Raji (cell line): ENCODE measurements around the gene GSTM5.

Experiments
- POLR2A ChIP-seq: IDR thresholded peaks from 2 replicates; pipeline ENCODE4 v1.6.1; 2011; ENCODE audit warnings: low read depth, low read length, control low read depth; ENCODE audit not compliant: insufficient read depth

The GSTM5 gene

DNA sequence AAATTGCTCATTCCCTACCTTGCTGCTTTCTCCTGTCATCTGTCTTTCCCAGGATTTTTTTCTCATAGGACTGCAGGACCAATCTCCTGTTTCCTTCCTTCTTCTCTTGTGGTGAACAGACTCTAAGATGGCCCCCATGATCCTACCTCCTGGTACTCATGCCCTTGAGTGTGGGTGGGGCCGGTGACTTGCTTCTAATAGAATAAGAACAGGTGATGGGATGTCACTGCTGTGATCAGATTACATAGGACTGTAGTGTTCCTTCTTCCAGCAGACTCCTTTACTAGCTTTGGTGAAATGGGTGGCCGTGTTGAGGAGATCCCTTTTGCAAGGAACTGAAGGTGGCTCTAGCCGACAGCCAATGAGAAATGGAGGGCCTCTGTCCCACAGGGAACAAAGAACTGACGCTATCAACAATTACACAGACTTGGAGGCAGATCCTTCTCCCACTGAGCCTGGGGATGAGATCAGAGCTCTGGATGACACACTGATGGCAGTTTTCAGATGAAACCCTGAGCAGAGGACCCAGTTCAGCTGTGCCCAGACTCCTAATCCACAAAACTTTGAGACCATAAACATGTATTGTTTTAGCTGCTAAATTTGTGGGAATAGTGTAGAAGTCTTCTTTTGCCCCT is 21.3 kb downstream of the GSTM5 start:
- TF ChIP-seq POLR2A, result no peak

DNA sequence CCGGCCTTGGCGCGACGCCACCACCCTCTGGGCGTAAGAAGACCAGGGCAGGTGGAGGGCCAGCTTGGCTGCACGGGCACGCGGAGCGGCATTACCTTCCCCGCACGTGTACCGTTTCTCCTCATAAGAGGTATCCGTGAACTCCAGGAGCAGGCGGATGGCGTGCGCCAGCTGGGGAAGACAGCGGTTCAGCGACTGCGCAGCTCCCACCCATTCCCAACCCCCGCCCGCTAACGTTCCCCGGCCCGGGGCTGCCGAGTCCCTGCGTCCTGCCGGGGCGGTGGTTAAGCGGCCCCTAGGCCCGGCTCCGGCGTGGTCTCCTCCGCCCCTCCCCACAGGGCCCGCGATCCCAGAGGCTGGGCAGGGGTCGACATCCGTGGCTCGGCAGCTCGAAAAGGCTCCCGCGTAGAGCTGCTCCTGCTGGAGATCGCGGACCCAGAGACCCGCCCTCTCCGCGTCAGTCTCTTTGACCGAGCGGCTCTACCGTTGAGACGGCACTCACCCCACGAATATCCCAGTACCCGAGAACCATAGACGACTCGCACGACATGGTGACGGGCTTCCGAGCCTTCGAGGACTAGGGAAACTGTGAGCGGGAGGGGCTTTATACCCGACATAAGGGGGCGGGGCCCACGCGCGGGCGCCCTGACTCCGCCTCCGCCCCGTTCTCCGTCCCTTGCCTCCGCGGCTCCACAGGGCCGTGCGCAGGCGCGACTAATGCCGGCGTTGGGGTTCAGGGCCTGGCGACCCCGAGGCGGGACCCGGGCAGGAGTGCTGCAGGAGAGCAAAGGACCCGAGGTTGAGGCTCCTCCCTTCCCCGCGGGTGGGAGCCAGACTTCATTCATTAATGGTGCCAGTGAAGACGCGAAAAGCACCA is 27.9 kb downstream of the GSTM5 start:
- no peak for TF ChIP-seq POLR2A

DNA sequence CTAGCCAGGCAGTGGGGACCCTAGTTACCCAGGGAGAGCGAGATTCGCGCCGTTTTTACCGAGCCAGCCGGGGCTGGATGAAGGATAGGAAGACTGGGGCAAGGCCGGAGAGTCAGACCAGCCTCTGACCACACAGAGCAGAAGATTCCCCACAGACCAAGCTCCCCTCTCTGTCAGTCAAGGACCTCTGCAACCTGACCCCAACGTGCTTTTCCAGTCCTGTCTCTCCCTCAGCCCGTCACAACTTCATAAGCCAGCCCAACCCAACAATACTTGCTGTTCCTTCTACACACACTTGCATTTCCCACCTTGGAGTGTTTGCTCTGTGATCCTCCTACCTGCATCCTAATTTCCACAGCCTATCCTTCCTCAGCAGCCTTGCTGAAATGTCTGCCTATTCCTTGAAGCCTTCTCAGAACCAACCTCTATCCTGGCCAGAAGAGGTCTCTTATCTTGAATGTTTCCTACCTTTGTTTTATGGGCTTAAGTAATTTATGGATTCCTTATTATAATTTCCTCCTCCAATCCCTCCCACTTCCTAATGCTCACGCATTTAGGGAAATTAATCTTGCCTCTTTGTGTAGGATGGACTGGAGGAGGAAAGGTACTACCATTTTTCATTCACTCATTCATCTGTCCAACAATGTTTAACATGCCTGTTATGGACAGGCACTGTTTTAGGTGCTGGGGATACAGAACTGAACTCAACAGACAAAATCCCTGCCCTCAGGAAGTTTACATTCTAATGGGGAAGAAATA is 28.7 kb downstream of the GSTM5 start, which contains the start of gene GSTM3:
GSTM3 (minus strand) TSS at position 424 of the 759 bp plus-strand sequence. CDS start 751 bp downstream, outside the sequence.
- no peak for TF ChIP-seq POLR2A

DNA sequence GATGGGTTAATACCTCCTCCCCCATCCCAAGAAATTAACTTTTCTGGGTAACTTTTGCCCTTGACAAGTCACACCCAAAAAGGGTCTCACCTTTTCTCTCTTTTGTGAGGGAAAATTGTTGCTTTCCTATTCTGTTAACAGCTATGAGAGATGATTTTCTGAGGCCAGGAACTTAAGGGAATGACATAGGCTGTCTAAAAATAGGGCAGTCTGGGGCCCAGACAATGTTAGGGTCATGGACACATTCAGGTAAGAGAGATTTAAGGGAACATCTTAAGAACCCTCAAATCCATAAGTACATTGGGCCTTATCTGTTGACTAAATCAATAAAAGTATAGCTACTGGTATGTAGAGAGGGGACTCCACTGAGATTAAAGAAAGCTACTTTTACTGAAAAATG is 37.2 kb downstream of the GSTM5 start:
- TF ChIP-seq POLR2A, result no peak

DNA sequence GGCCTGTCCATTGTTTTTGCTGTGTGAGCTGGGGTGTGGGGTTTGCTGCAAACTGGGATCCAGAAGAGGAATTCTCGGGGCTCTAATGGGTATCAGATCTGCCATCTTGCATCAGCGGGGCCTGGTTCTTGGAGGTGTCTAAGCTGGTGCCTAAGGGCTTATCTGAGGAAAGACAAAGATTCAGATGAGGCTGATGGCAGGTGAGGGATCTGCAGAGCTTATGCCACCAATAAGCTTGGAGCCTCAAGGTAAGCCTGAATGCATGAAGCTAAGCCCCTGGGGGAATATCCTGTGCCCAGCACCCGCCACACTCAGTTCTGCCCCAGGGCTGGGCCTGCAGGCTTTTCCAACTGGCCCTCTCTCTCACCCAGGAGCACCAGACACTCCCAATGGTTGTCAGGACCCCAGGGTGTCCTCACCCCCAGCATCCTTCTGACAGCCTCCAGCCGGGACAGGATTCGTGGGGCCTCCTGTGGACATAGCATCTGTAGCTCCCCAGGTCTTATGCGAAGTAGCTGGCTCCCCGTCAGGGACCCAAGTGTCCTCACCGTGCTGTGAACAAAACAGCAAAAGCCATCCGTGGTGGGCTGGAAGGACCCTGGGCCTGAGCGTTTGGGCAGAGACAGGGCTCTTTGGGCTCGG is 38.3 kb downstream of the GSTM5 start:
- no peak for TF ChIP-seq POLR2A

DNA sequence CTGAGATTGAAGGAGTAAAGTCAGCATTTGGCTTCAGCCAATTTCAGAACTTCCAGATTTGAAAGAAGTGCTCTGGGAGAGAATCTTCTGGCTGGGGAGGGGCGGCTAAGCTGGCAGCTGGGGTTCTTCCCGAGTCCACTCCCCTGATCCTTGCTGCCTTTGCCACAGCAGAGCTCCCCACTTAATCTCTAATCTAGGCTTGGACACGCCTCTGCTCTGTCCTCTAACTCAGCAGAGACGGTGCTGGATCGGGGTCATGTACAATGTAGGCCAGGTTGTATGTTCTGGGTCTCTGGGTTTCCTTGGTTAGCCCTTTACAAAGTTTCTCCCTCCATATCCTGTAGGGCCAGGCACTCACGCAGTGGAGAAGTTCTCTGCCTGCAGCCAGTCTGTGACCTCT is 38.9 kb downstream of the GSTM5 start:
- TF ChIP-seq POLR2A, result no peak

DNA sequence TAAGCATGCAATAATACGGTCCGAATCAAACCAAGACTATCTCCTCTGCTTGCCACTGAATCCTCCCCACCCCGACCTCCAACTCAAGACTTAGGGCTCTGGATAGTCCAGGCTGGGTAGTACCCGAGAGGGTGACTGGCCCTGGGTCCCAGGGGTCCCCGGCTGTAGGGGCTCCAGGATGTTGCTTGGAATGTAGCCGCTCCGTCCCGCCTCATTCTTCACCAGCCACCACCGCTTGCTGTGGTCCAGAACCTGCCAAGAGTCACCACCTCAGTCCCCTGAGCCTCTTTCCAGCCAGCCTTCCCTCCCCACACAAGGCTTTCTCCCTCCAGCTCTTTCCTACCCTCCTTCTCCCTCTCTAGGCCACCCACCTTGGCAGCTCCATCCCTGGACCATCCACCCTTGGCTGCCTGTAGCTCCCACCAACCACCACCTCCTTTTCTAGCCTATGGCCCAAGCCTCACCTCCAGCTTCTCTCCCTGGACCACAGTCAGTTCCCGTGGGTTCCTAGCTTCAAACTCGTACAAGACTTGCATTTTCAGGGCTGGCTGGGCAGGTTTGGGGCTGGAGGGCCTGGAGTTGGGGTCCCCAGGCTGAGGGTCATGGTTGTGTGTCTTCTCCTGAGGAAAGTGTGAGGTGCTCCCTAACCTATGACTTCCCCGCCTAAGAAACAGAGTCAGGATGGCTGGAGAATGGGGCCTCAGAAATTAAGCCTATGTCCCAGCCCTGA is 39.6 kb downstream of the GSTM5 start:
- no peak for TF ChIP-seq POLR2A

DNA sequence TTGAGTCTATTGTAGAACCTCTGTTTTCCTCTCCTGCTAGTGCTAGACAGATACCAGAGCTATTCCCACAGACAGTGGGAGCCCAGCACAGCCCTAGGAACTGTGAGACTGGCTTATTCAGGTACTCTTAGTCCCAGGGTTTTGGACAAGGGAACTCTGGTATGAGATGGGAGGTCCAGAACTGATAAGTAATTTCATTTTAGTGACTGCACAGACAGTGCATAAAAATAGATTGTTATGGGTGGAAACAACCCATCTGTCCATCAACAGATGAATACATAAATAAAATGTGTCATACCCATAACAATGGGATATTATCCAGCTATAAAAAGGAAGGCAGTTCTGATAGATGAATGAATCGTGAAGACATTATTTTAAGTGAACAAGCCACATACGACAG is 42.7 kb downstream of the GSTM5 start:
- TF ChIP-seq POLR2A, result no peak

DNA sequence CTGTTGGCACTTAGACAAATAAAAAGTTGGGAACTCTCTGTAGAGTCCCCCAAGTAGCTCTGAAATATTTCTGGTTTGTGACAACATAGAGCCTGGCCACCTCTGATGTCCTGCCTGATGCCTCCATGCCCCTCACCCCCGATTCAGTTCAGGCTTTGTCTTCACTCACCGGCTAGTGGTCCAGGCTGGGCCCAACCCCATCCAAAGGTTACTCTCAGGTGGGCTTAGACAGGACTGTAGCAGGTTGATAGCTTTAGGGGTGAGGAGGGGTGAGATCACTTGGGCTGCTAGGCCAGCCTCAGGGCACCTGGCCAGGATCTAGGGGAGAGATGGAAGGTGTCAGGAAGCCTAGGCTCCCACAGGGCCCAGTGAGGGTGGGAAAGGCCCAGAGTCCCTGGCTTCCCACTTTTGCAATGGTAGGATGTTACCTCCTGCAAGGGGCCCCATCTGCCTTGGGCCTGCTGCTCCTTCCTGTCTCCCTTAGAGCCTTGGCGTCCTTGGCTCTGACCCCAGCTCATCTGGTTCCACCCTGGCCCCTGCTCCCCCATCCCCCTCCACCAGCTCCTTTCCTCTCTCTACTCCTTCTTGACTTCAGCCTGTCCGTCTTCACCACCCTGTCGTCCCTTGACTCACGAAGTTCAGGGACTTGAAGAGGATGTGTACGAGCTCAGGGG is 44.9 kb downstream of the GSTM5 start:
- no peak for TF ChIP-seq POLR2A

DNA sequence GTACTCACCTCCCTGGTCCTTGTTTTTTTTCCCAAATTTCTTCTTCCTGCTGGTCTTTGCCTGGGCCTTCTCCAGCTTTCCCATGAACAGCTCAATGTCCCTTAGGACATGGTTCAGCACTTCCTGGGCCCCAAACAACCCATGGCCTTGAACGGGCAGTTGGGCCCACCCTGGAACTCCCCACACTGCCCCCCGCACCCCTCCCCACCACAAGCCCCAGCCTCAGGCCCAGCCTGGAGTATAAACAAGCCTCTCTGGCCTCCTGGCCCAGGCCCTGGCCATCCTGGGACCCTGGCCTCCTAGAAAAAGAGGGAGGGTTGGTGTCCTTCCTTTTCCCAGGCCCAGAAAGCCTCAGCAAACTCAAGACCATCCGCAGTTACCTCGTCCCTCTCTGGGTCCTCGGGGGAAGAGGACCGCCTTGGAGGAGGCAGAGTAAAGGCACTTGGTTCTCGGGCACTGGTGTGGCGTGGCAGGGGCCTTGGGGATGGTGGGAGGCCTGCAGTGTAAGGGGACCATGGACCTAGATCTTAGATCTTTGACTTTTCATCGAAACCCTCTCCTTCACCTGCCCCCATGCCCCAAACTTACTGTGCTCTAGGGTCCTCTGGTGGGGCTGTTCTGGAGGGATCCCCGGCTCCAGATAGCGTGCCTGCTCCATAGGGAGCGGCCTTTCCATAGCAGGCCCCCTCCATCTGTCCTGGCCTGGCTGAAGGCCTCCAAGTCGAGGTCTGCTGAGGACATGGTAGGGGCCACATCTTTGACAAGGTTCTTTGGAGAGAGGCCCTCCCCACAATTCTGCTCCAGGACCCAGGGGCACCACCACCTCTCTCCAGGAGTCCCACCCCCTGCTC is 46.1 kb downstream of the GSTM5 start:
- no peak for TF ChIP-seq POLR2A

DNA sequence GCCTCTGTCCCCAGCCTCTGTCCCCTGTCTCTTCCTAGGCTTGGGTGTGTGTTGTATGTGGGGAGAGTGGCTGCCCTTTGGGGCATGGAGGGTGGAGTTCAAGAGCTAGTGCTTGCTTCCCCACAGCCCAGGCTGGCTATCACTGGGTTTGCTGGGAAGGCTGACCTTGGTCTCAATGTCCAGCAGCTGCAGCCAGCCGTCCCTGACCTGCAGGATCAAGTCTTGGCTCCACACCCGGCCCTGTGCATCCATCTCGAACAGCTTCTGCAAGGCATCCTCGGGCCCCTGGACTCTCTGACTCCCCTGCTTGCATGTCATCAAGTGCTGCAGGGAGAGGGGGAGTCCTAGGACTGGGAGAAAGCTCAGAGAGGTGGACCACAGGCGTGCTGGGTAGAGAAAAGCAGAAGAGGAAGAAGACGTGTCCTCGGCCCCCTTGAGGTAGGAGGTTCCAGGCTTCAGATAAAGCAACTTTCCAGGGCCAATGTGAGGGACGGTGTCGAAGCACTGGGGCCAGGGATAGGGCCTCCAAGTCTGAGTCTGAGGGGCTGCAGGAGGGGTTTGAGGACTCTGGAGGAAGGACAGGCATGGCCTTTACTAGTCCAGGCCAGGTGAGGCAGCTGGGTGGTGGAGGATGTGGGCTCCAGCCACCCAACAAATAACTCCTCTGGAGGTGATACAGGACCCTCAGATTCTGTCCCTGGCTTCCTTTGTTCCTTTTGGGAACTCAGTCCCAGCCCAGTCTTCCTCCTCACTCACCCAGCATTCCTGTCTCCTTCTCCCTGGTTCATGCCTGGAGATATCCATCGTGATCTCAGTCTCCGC is 47.7 kb downstream of the GSTM5 start:
- TF ChIP-seq POLR2A, result no peak

DNA sequence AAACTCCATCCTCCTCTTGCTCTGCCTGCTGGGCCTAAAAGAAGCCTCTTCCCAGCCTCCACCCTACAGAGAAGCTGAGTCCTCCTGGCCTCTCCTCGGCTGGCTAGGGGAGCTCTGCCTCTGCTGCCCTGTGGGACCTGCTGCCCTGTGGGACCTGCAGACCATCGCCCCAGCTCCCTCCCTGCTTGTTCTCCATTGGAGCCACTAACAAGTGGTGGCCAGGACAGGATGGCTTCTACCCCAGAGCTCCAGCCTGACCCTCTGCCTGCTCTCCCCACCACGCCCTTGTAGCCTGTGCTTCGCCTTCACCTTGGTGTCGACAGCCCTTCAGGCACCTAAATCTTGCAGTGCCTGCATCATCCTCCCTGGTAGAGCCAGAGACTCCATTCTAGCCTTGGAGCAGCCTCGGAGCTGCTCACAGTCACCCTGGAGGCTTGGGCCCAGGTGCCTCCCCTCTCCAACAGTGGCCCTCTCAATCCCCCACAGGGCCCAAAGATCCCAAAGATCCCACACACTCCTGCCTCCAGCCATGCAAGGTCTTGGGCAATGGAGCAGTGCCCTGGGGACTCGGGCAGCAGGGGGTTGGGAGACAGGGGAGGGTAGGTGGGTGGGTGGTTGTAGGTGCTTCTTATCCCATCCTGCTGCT is 48.7 kb downstream of the GSTM5 start:
- no peak for TF ChIP-seq POLR2A
